ENCODE measurements around the gene UQCC2.

Gene UQCC2

GRCh38 chr6:33699131-33699530, 12.4 kb downstream of the UQCC2 start:
- no peak overlapping the region for H3K4me2 ChIP-seq (ENCODE audit: low read length)
- TF ChIP-seq CTCF (IDR thresholded peaks at IDR 0.05; ENCODE audit: low read depth, low read length, poor library complexity, severe bottlenecking): no peak
- no peak for TF ChIP-seq EZH2phosphoT487 (IDR thresholded peaks at IDR 0.05; ENCODE audit: borderline replicate concordance, low read length)
- H3K36me3 ChIP-seq (ENCODE audit: control insufficient read depth, low read length): peaks cover 75% of the 10 kb centered on the region
- peaks cover 44% of the 10 kb centered on the region for H3F3A ChIP-seq (ENCODE audit: control insufficient read depth, insufficient read depth)
- H3K79me2 ChIP-seq (ENCODE audit: control insufficient read depth, low read length): peaks cover 3% of the 10 kb centered on the region; the same call in 1 of the 2 replicates
- peaks cover 56% of the 10 kb centered on the region for H3K4me1 ChIP-seq (ENCODE audit: control insufficient read depth, low read length)
- H3K9me3 ChIP-seq (ENCODE audit: control insufficient read depth, insufficient read depth, low read length): no peaks in the 10 kb centered on the region
- H3K27me3 ChIP-seq (ENCODE audit: control insufficient read depth, low read length): no peaks in the 10 kb centered on the region
- peak overlapping the region; percentile 7; the same call in 1 of the 2 replicates for H3K27ac ChIP-seq (ENCODE audit: low read depth, low read length)
- 0 out of 2 replicates have a peak, but pooled peaks cover 5% of the 10 kb centered on the region for H4K20me1 ChIP-seq (ENCODE audit: control insufficient read depth, insufficient read depth, low read depth, low read length)
- no peak overlapping the region for H3K4me3 ChIP-seq (ENCODE audit: low read length)
- no peaks in the 10 kb centered on the region for H3K9me2 ChIP-seq (replicated peaks; ENCODE audit: control insufficient read depth, low read length)

- Histone ChIP-seq H3K36me3 (ENCODE audit: control insufficient read depth, low read length) (peaks cover 82% of the 10 kb centered on the region), H3K79me2 (ENCODE audit: control insufficient read depth, low read length) (peaks cover 3% of the 10 kb centered on the region; the same call in 1 of the 2 replicates), H3F3A (ENCODE audit: control insufficient read depth, insufficient read depth) (peaks cover 40% of the 10 kb centered on the region), H3K27ac (ENCODE audit: low read depth, low read length) (0 out of 2 replicates have a peak overlapping the region, but pooled peaks have one; percentile 7), H4K20me1 (ENCODE audit: control insufficient read depth, insufficient read depth, low read depth, low read length) (0 out of 2 replicates have a peak, but pooled peaks cover 5% of the 10 kb centered on the region), H3K4me3 (ENCODE audit: low read length) (no peak overlapping the region), H3K27me3 (ENCODE audit: control insufficient read depth, low read length) (no peaks in the 10 kb centered on the region), H3K4me2 (ENCODE audit: low read length) (no peak overlapping the region), H3K9me3 (ENCODE audit: control insufficient read depth, insufficient read depth, low read length) (no peaks in the 10 kb centered on the region), H3K4me1 (ENCODE audit: control insufficient read depth, low read length) (peaks cover 62% of the 10 kb centered on the region), H3K9me2 (replicated peaks; ENCODE audit: control insufficient read depth, low read length) (no peaks in the 10 kb centered on the region)
- no peak for TF ChIP-seq CTCF (IDR thresholded peaks at IDR 0.05; ENCODE audit: low read depth, low read length, poor library complexity, severe bottlenecking)
- no peak for TF ChIP-seq EZH2phosphoT487 (IDR thresholded peaks at IDR 0.05; ENCODE audit: borderline replicate concordance, low read length)
Measured at GRCh38 chr6:33698494-33698893, 13.0 kb downstream of the UQCC2 start.

- H3K4me2 ChIP-seq (ENCODE audit: low read length): no peak overlapping the region
Measured at GRCh38 chr6:33697845-33698244, 13.7 kb downstream of the UQCC2 start.

More at GRCh38 chr6:33697845-33698244, 13.7 kb downstream of the UQCC2 start:
- H3K9me2 ChIP-seq (replicated peaks; ENCODE audit: control insufficient read depth, low read length): no peaks in the 10 kb centered on the region
- peaks cover 69% of the 10 kb centered on the region for H3K4me1 ChIP-seq (ENCODE audit: control insufficient read depth, low read length)
- H3K4me3 ChIP-seq (ENCODE audit: low read length): no peak overlapping the region
- 0 out of 2 replicates have a peak, but pooled peaks cover 5% of the 10 kb centered on the region for H4K20me1 ChIP-seq (ENCODE audit: control insufficient read depth, insufficient read depth, low read depth, low read length)
- H3K79me2 ChIP-seq (ENCODE audit: control insufficient read depth, low read length): peaks cover 3% of the 10 kb centered on the region; the same call in 1 of the 2 replicates
- no peak overlapping the region for H3K27ac ChIP-seq (ENCODE audit: low read depth, low read length)
- peaks cover 87% of the 10 kb centered on the region for H3K36me3 ChIP-seq (ENCODE audit: control insufficient read depth, low read length)
- H3K9me3 ChIP-seq (ENCODE audit: control insufficient read depth, insufficient read depth, low read length): no peaks in the 10 kb centered on the region
- H3K27me3 ChIP-seq (ENCODE audit: control insufficient read depth, low read length): no peaks in the 10 kb centered on the region
- TF ChIP-seq CTCF (IDR thresholded peaks at IDR 0.05; ENCODE audit: low read depth, low read length, poor library complexity, severe bottlenecking) (no peak), EZH2phosphoT487 (IDR thresholded peaks at IDR 0.05; ENCODE audit: borderline replicate concordance, low read length) (no peak)
- H3F3A ChIP-seq (ENCODE audit: control insufficient read depth, insufficient read depth): peaks cover 39% of the 10 kb centered on the region
